ENCODE results near the gene IL17REL.

GRCh38 chr22:50059881-50060262, 47.3 kb upstream of the IL17REL start:
- no peak for TF ChIP-seq CTCF (conservative IDR thresholded peaks at IDR 0.05 in 1 of 2, IDR thresholded peaks at IDR 0.05 in 1 of 2; ENCODE audit: extremely low read depth in 1 of 2, insufficient read depth in 1 of 2, low read depth in 1 of 2, low read length in 2 of 2)
- no peak for TF ChIP-seq EZH2 (IDR thresholded peaks at IDR 0.05; ENCODE audit: borderline replicate concordance, low read length)
